HepG2 (cell line): ENCODE results near the gene PRSS27. TPM values are rescaled to one million over a fixed set of nuclear protein-coding genes. Genes with fewer than 3 reads are reported as not detected.

Source experiments
- BCL3 ChIP-seq: sonication (generic); formaldehyde crosslinking; IDR thresholded peaks from 2 replicates; pipeline ENCODE4 v1.5.1; 2020; ENCODE audit warnings: mild to moderate bottlenecking, missing genetic modification reagents, moderate library complexity
- DNMT1 ChIP-seq: sonication (generic); formaldehyde crosslinking; IDR thresholded peaks from 2 replicates; pipeline ENCODE4 v1.5.1; 2020; ENCODE audit warnings: mild to moderate bottlenecking, missing genetic modification reagents
- DRAP1 ChIP-seq: IDR thresholded peaks from 2 replicates; pipeline ENCODE4 v1.6.1; 2016; ENCODE audit warnings: missing genetic modification reagents, missing compliant biosample characterization
- HDAC1 ChIP-seq: sonication (generic); formaldehyde crosslinking; IDR thresholded peaks from 2 replicates; pipeline ENCODE4 v1.5.1; 2020; ENCODE audit warnings: mild to moderate bottlenecking, missing genetic modification reagents
- HIC2 ChIP-seq: sonication (generic); formaldehyde crosslinking; IDR thresholded peaks from 2 replicates; pipeline ENCODE4 v1.9.0; 2022; ENCODE audit warnings: low read depth, missing genetic modification reagents
- IKZF5 ChIP-seq: IDR thresholded peaks from 2 replicates; pipeline ENCODE4 v1.6.1; 2018; ENCODE audit warnings: missing genetic modification reagents, mild to moderate bottlenecking, missing compliant biosample characterization
- IRF9 ChIP-seq: sonication (generic); formaldehyde crosslinking; IDR thresholded peaks from 2 replicates; pipeline ENCODE4 v1.8.0; 2022; ENCODE audit warnings: missing genetic modification reagents, mild to moderate bottlenecking, borderline replicate concordance
- MXD4 ChIP-seq: IDR thresholded peaks from 2 replicates; pipeline ENCODE4 v1.6.1; 2016; ENCODE audit warnings: mild to moderate bottlenecking, missing biosample characterization, missing genetic modification reagents
- MYC ChIP-seq: sonication (generic); formaldehyde crosslinking; IDR thresholded peaks from 2 replicates; pipeline ENCODE4 v1.9.0; 2021; ENCODE audit warnings: missing genetic modification reagents, borderline replicate concordance
- ONECUT2 ChIP-seq: sonication (generic); formaldehyde crosslinking; IDR thresholded peaks from 2 replicates; pipeline ENCODE4 v1.4.0; 2020; ENCODE audit warnings: missing genetic modification reagents
- POLR2AphosphoS2 ChIP-seq: IDR thresholded peaks from 2 replicates; pipeline ENCODE4 v1.6.1; 2011; ENCODE audit warnings: low read depth, low read length, improper control_type of control experiment
- SP140L ChIP-seq: sonication (generic); formaldehyde crosslinking; IDR thresholded peaks from 2 replicates; pipeline ENCODE4 v1.4.0; 2020; ENCODE audit warnings: missing genetic modification reagents, borderline replicate concordance
- SRSF9 ChIP-seq: fragments of 200-400 bp; formaldehyde crosslinking; IDR thresholded peaks from 2 replicates; pipeline ENCODE4 v1.6.1; 2018; ENCODE audit warnings: borderline replicate concordance, mild to moderate bottlenecking, low read depth, low read length; ENCODE audit not compliant: insufficient read depth, poor library complexity, severe bottlenecking
- TAF1 ChIP-seq: sonication (generic); formaldehyde crosslinking; IDR thresholded peaks from 2 replicates; pipeline ENCODE4 v1.4.0; 2020; ENCODE audit warnings: missing genetic modification reagents
- TOE1 ChIP-seq: sonication (generic); formaldehyde crosslinking; IDR thresholded peaks from 2 replicates; pipeline ENCODE4 v1.4.0; 2020; ENCODE audit warnings: mild to moderate bottlenecking, missing genetic modification reagents
- TP53 ChIP-seq: sonication (generic); formaldehyde crosslinking; conservative IDR thresholded peaks from 2 replicates; pipeline ENCODE4 v1.4.0; 2020; ENCODE audit warnings: missing genetic modification reagents
- ZFP90 ChIP-seq: sonication (generic); formaldehyde crosslinking; IDR thresholded peaks from 2 replicates; pipeline ENCODE4 v1.8.0; 2022; ENCODE audit warnings: missing genetic modification reagents, mild to moderate bottlenecking, inconsistent platforms, borderline replicate concordance
- ZNF260 ChIP-seq: sonication (generic); formaldehyde crosslinking; IDR thresholded peaks from 2 replicates; pipeline ENCODE4 v1.4.0; 2020; ENCODE audit warnings: missing genetic modification reagents, low read depth, mild to moderate bottlenecking, borderline replicate concordance
- ZNF446 ChIP-seq: sonication (generic); formaldehyde crosslinking; IDR thresholded peaks from 2 replicates; pipeline ENCODE4 v1.5.0; 2020; ENCODE audit warnings: mild to moderate bottlenecking, missing genetic modification reagents
- ZNF83 ChIP-seq: sonication (generic); formaldehyde crosslinking; IDR thresholded peaks from 2 replicates; pipeline ENCODE4 v1.4.0; 2020; ENCODE audit warnings: missing genetic modification reagents, mild to moderate bottlenecking, borderline replicate concordance
- ZSCAN21 ChIP-seq: sonication (generic); formaldehyde crosslinking; IDR thresholded peaks from 2 replicates; pipeline ENCODE4 v1.8.0; 2022; ENCODE audit warnings: mild to moderate bottlenecking, missing genetic modification reagents, moderate library complexity, borderline replicate concordance
- polyA plus RNA-seq, 8 experiments: library from polyadenylated mRNA; depleted of rRNA in 3 of 8; stranded (reverse) in 7 of 8; unstranded in 1 of 8; fragments of >200 nt; fragmentation: Illumina TruSeq in 4 of 8; extraction: Trizol in 4 of 8; gene quantifications; 2 replicates each; pipeline versions ENCODE4 v1.2.1 to v1.2.3, GENCODE V29; 2011 to 2016; ENCODE audit warnings: low read depth in 4 of 8, missing spikeins in 1 of 8, mixed read lengths in 1 of 8; ENCODE audit not compliant: insufficient read depth in 1 of 8
- total RNA-seq, 5 experiments: library from RNA; depleted of rRNA; stranded (reverse); fragments of >200 nt; fragmentation: Illumina TruSeq; extraction: Trizol; gene quantifications; 2 replicates each; pipeline ENCODE4 v1.2.3, GENCODE V29; 2016; ENCODE audit warnings: low read depth in 1 of 5

The PRSS27 gene
- total and polyA plus RNA-seq, 2 of the 13 experiments (the other 11 are each of a cell fraction or from before 2014, with no cell fraction given) = 0.20 to 0.73 TPM

GRCh38 chr16:2682209-2683021 lies 37.6 kb downstream of the PRSS27 start, which contains the start of gene KCTD5 (continued):
- TF ChIP-seq ZSCAN21 (CRISPR knock-in tag) (peak; percentile 78; the same call in 1 of the 2 replicates), ONECUT2 (CRISPR knock-in tag) (peak; percentile 30; the same call in 1 of the 2 replicates), HDAC1 (CRISPR knock-in tag) (peak; percentile 97), POLR2AphosphoS2 (no peak), MXD4 (CRISPR knock-in tag) (peak; percentile 98), DRAP1 (peak; percentile 100), TP53 (CRISPR knock-in tag) (peak; percentile 88), ZFP90 (CRISPR knock-in tag) (peak; percentile 72), DNMT1 (CRISPR knock-in tag) (no peak), ZNF446 (CRISPR knock-in tag) (no peak; the same call in 1 of the 2 replicates), TOE1 (CRISPR knock-in tag) (no peak), SP140L (CRISPR knock-in tag) (peak; percentile 85; the same call in 1 of the 2 replicates), HIC2 (CRISPR knock-in tag) (no peak), IRF9 (CRISPR knock-in tag) (peak; percentile 71; the same call in 1 of the 2 replicates), MYC (peak; percentile 98), SRSF9 (no peak), BCL3 (CRISPR knock-in tag) (peak; percentile 81; the same call in 1 of the 2 replicates), ZNF260 (CRISPR knock-in tag) (no peak), IKZF5 (peak; percentile 88), TAF1 (CRISPR knock-in tag) (peak; percentile 94), ZNF83 (CRISPR knock-in tag) (peak; percentile 76; the same call in 1 of the 2 replicates)
